OCI-LY7 (cell line): ENCODE results near the gene NBEAL1. TPM values are rescaled to one million over a fixed set of nuclear protein-coding genes. Genes with fewer than 3 reads are reported as not detected.
"Not testable (repeated sequence)": the region's sequence is repeated elsewhere in the genome, so short reads cannot be mapped to it uniquely, and the experiment has no call there.

Source experiments
- BruUV-seq: library from RNA; stranded (reverse); fragments of 400-500 nt; replicated peaks from 2 replicates; lab custom pipeline; 2021; lab: Mats Ljungman, UMichigan
- CTCF ChIA-PET: fragments of 300-600 bp; sonication (Branson Sonifier 250); formaldehyde crosslinking; loops from one replicate; lab custom pipeline; 2022; ENCODE audit warnings: antibody characterized with exemption; ENCODE audit not compliant: unreplicated experiment; lab: Charles Lee
- POLR2A ChIA-PET: fragments of 300-600 bp; sonication (Branson Sonifier 250); formaldehyde crosslinking; loops from one replicate; lab custom pipeline; 2022; ENCODE audit warnings: antibody characterized with exemption; lab: Charles Lee
- DNase-seq: peaks from one replicate; pipeline ENCODE4 v3.0.0-alpha.2; 2015; ENCODE audit warnings: low spot score
- H2AFZ ChIP-seq: fragments of 200-600 bp; sonication (generic), shearing (Covaris generic); 2 replicates; pipeline ENCODE4 v1.6.1; 2014; ENCODE audit warnings: mild to moderate bottlenecking, antibody characterized with exemption, low read length, moderate library complexity
- H3K27ac ChIP-seq: fragments of 200-600 bp; sonication (generic); 2 replicates; pipeline ENCODE4 v1.5.1; 2014; ENCODE audit warnings: mixed run types, low read depth, mild to moderate bottlenecking, moderate library complexity, low read length, inconsistent platforms; ENCODE audit not compliant: poor library complexity, severe bottlenecking
- H3K36me3 ChIP-seq: fragments of 200-600 bp; sonication (generic); 2 replicates; pipeline ENCODE4 v1.6.1; 2014; ENCODE audit warnings: mild to moderate bottlenecking, antibody characterized with exemption, low read length, moderate library complexity, mixed read lengths; ENCODE audit not compliant: insufficient read depth
- H3K4me1 ChIP-seq: fragments of 200-600 bp; sonication (generic); 2 replicates; pipeline ENCODE4 v1.5.1; 2014; ENCODE audit warnings: mild to moderate bottlenecking, low read length; ENCODE audit not compliant: insufficient read depth, poor library complexity, severe bottlenecking
- H3K4me2 ChIP-seq: fragments of 200-600 bp; sonication (generic); 2 replicates; pipeline ENCODE4 v1.6.1; 2014; ENCODE audit warnings: mild to moderate bottlenecking, low read length
- H3K4me3 ChIP-seq: fragments of 200-600 bp; sonication (generic); 2 replicates; pipeline ENCODE4 v1.5.1; 2014; ENCODE audit warnings: mild to moderate bottlenecking, low read depth, low read length; ENCODE audit not compliant: poor library complexity, severe bottlenecking
- H3K79me2 ChIP-seq: fragments of 200-600 bp; sonication (generic); 2 replicates; pipeline ENCODE4 v1.6.1; 2016; ENCODE audit warnings: low read depth, mild to moderate bottlenecking, low read length, moderate library complexity, mixed read lengths; ENCODE audit not compliant: insufficient read depth
- H3K9me2 ChIP-seq: fragments of 200-600 bp; sonication (generic); 2 replicates; pipeline ENCODE4 v1.6.1; 2016; ENCODE audit warnings: mild to moderate bottlenecking, low read length, mixed read lengths; ENCODE audit not compliant: insufficient read depth
- H3K9me3 ChIP-seq: fragments of 200-600 bp; sonication (generic); 2 replicates; pipeline ENCODE4 v1.6.1; 2014; ENCODE audit warnings: mild to moderate bottlenecking, mixed run types, low read length, mixed read lengths
- H4K20me1 ChIP-seq: fragments of 200-600 bp; sonication (generic); 2 replicates; pipeline ENCODE4 v1.6.1; 2014; ENCODE audit warnings: mild to moderate bottlenecking, antibody characterized with exemption, low read length, moderate library complexity, mixed read lengths; ENCODE audit not compliant: insufficient read depth
- EZH2phosphoT487 ChIP-seq: fragments of 200-600 bp; sonication (generic); IDR thresholded peaks from 2 replicates; pipeline ENCODE4 v1.6.1; 2018; ENCODE audit warnings: low read depth, borderline replicate concordance, mild to moderate bottlenecking, mixed run types, antibody characterized with exemption, low read length, moderate library complexity, mixed read lengths
- intact Hi-C: fragments of 100-400 bp; cut with micrococcal nuclease; formaldehyde crosslinking; loops from one replicate; pipeline ENCODE4 v1.10.0; 2022; ENCODE audit not compliant: unreplicated experiment
- total RNA-seq, 2 experiments: library from RNA; depleted of rRNA in 1 of 2; stranded (reverse); fragments of >200 nt in 1 of 2; shearing (Covaris generic) in 1 of 2; gene quantifications; 2 replicates each; pipeline ENCODE4 v1.2.3, GENCODE V29; 2014 to 2022
- TF ChIP-seq, protein P1 (sequence below): fragments of 200-600 bp; sonication (generic); conservative IDR thresholded peaks from 2 replicates; pipeline ENCODE4 v1.5.1; 2014; ENCODE audit warnings: mild to moderate bottlenecking, antibody characterized with exemption, low read length, moderate library complexity, mixed read lengths

Gene NBEAL1
- total RNA-seq, 2 experiments from 2014 or later = 5.9 to 10.4 TPM

DNA sequence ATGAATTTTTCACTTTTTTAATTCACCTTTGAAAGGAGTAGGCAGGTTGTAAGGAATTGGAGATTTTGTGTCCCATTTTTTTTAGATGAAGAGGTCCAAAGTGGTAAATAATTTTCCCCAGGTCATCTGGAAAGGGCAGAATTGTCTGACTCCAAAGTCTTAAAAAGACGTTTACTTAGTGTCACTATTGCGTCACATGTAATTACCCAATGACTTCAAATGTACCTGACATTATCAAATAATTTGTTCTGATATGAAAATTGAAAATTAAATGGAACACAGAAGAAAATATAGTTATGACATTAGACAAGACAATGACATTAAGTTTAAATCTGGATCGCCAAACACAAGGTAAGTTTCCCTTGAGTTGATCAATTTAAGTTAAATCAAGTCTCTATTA, 24.2 kb upstream of the NBEAL1 start:
- CTCF ChIA-PET = no interaction called here
- intact Hi-C loops = no loop called here

DNA sequence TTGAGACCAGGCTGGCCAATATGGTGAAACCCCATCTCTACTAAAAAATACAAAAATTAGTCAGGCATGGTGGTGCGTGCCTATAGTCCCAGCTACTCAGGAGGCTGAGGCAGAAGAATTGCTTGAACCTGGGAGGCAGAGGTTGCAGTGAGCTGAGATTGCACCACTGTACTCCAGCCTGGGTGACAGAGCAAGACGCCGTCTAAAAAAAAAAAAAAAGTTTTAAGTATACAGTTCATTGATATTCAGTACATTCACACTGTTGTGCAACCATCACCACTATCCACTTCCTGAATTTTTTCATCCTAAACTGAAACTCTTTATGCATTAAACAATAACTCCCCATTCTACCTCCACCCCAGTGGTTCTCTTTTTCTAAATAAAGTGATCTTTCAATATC, 17.6 kb upstream of the NBEAL1 start:
- H3K79me2 ChIP-seq, H3K4me2 ChIP-seq, H3K9me2 ChIP-seq, H3K27ac ChIP-seq, intact Hi-C loops, H3K36me3 ChIP-seq, H2AFZ ChIP-seq, H4K20me1 ChIP-seq, H3K4me1 ChIP-seq, H3K4me3 ChIP-seq, CTCF ChIA-PET, DNase-seq, H3K9me3 ChIP-seq, BruUV-seq: not testable (repeated sequence)
- POLR2A ChIA-PET = interaction anchor here (1.0 to 1.1 kb wide), 3 partner anchors 16 to 33 kb away, joined by 3 to 4 read pairs (median 3); partner anchors contain the start of gene NBEAL1

More for the DNA sequence above, 24.2 kb upstream of the NBEAL1 start:
- no peak for TF ChIP-seq EZH2phosphoT487
- TF ChIP-seq, protein P1, sequence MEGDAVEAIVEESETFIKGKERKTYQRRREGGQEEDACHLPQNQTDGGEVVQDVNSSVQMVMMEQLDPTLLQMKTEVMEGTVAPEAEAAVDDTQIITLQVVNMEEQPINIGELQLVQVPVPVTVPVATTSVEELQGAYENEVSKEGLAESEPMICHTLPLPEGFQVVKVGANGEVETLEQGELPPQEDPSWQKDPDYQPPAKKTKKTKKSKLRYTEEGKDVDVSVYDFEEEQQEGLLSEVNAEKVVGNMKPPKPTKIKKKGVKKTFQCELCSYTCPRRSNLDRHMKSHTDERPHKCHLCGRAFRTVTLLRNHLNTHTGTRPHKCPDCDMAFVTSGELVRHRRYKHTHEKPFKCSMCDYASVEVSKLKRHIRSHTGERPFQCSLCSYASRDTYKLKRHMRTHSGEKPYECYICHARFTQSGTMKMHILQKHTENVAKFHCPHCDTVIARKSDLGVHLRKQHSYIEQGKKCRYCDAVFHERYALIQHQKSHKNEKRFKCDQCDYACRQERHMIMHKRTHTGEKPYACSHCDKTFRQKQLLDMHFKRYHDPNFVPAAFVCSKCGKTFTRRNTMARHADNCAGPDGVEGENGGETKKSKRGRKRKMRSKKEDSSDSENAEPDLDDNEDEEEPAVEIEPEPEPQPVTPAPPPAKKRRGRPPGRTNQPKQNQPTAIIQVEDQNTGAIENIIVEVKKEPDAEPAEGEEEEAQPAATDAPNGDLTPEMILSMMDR = no peak
- no TSS peak for BruUV-seq
- Histone ChIP-seq H3K9me2 (no peaks in the 10 kb centered on the region), H2AFZ (no peak overlapping the region), H3K36me3 (no peaks in the 10 kb centered on the region), H3K4me3 (no peak overlapping the region), H3K4me2 (no peak overlapping the region), H3K4me1 (no peaks in the 10 kb centered on the region), H4K20me1 (no peaks in the 10 kb centered on the region), H3K9me3 (no peaks in the 10 kb centered on the region), H3K79me2 (no peaks in the 10 kb centered on the region), H3K27ac (no peak overlapping the region)
- DNase-seq = no peak
- POLR2A ChIA-PET = no interaction called here

DNA sequence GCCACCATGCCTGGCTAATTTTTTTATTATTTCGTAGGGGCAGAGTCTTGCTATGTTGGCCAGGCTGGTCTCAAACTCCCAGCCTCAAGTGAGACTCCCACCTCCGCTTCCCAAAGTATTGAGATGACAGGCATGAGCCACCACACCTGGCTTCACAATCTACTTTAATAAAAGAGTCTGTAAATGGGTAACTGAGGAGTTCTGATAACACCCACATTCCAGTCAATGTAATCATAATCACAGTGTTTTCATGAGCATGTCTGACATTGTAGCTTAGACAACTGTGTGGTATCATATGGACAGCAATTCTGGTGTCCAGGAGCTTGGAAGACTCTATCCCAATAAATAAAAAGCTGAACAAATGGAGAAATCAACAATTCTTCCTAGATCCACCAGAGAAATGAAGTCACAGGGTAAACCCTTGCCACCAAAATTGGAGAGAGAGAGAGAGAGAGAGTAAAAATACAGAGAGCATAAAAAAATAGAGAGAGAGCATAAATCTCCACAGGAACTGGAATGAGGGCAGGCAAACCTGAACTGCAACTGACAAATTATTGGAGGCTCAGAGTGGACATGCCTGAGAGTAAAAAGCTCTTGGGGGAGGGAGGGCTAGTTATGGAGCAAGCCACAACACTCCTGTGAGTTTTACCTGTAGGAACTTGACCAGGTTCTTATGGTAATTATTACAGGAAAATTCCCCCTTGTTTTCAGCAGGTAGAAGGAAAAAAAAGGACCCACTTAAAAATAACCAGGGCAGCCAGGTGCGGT, 12.4 kb upstream of the NBEAL1 start:
- POLR2A ChIA-PET = interaction anchor here (1.1 to 1.5 kb wide), 3 partner anchors 11 to 45 kb away, joined by 3 to 4 read pairs (median 4); no protein-coding TSS in a partner anchor
- H2AFZ ChIP-seq = no peak overlapping the region
- intact Hi-C loops = no loop called here
- no peaks in the 10 kb centered on the region for H3K9me2 ChIP-seq
- H3K27ac ChIP-seq = no peak overlapping the region
- H3K9me3 ChIP-seq = no peaks in the 10 kb centered on the region
- no TSS peak for BruUV-seq
- no peak overlapping the region for H3K4me2 ChIP-seq
- H3K79me2 ChIP-seq = no peaks in the 10 kb centered on the region
- TF ChIP-seq, protein P1 = no peak
- TF ChIP-seq EZH2phosphoT487 = no peak
- H3K36me3 ChIP-seq = no peaks in the 10 kb centered on the region
- no peaks in the 10 kb centered on the region for H4K20me1 ChIP-seq
- no peak for DNase-seq
- CTCF ChIA-PET = no interaction called here
- H3K4me1 ChIP-seq = no peaks in the 10 kb centered on the region
- H3K4me3 ChIP-seq = no peak overlapping the region
